CD4-positive, alpha-beta T cell treated with Interleukin-6 at 100 ng/mL for 8 hours (primary cell): ENCODE data around the gene PDE10A.
"Not testable (repeated sequence)": the region's sequence is repeated elsewhere in the genome, so short reads cannot be mapped to it uniquely, and the experiment has no call there.

Source experiments
- DNase-seq: peaks from one replicate; pipeline ENCODE4 v3.0.0-alpha.2; 2020; ENCODE audit warnings: mixed read lengths, low spot score

PDE10A gene

DNA sequence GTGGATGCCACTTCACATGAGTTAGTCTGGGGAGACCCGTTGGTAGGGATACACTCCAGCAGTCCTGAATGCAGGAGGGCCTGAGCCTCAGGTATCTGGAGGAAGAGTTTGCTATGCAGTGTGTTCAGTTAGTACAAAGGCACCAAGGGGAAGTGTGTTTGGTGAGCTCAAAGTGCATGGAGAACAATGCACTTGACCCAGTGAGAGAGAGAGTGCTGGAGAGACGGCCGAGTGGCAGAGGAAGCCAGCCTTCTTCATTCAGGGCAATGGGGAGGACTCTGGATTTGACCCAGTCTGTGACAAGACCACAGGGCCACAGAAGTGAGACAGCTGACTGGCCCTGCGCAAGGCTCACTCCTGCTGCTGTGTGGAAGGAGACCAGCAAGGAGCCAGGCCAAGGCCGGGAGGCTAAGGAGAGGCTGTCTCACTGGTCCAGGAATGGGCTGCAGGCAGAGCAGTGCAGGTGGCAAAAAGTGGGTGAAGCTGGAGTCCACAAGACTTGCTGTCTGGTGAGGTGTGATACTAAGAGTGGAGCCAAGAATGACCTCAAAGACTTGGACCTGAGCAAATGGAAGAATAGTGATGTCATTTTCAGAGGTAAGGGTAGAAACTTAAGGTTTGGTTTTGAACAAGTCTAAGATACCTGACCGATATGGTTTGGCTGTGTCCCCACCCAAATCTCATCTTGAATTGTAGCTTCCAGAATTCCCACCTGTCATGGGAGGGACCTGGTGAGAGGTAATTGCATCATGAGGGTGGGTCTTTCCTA lies 38.0 kb downstream of the PDE10A start:
- no peak for DNase-seq

DNA sequence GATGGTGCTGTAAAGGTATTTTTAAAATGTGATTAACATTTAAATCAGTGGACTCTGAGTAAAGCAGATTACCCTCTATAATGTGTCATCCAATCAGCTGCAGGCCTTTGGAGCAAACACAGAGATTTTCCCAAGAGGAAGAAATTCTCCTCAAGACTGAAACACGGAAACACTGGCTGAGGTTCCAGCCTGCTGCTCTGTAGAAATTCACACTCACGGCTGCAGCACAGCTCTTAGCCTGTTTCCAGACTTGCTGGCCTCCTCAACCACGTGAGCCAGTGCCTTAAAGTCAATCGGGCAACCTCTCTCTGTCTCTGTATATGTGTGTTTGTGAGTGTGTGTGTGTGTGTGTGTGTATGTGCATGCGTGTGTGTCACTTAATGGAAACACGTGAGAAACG lies 41.1 kb downstream of the PDE10A start:
- DNase-seq, result no peak

DNA sequence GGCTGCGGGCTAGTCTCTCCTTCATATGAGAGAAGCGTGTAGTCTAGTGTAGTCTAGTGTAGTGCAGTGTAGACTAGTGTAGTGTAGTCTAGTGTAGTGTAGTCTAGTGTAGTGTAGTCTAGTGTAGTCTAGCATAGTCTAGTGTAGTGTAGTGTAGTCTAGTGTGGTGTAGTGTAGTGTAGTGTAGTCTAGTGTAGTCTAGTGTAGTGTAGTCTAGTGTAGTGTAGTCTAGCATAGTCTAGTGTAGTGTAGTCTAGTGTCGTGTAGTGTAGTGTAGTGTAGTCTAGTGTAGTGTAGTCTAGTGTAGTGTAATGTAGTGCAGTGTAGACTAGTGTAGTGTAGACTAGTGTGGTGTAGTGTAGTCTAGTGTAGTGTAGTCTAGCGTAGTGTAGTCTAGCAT lies 44.1 kb downstream of the PDE10A start:
- DNase-seq, result not testable (repeated sequence)

DNA sequence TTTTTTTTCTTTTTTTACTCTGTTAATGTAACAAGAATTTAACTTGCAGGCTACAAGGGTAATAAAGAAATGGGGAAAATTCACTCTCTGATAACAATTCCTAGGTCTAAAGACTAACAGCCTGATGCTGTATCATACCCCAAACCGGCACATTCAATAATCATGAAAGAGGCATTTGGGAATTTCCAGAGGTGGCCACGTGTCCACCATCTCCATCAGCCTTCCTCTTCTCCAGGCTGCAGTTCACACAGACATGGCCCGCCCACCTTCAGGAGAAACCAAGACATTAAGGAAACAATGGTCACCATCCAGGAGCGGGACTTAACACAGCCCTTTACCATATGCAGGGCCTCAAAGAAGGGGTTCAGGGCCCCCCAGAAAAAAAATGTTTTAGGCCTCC lies 44.8 kb downstream of the PDE10A start:
- no peak for DNase-seq

DNA sequence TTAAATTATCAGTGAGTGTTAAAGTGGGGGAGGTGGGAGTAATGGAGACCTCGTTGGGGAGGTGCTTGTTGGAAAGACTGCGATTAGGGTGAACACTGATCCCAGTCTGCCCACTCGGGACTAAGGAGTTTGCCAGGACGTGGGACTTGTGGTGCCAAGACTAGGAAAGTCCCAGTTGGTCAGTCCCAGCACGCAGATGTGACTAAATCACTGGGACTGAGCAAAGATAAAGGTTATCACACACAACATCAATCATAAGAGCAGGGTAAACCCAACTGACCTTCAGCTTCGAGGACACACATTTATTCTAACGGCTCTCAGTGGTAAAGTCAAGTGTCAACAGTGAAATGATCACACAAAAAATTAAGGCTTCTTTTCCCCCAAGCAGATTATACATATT lies 45.5 kb downstream of the PDE10A start:
- no peak for DNase-seq

DNA sequence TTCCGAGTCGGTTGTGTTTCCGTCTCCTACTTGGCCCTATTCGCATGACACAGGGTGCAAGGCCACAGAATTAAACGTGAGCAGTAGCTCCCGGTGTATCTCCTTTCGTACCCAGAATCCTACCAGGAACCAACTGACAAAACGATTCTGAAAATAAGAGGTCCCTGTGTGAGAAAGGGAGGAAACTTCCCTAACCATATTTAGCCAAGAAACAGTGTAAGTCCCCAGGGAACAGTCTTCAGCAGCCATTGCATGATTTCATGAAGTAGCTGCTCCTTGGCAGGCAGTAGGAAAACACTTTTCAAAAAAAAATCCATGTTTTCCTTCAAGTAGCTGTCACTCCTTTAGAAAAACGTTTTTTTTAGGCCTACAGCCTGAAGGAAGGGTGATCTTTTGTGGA lies 46.9 kb downstream of the PDE10A start:
- no peak for DNase-seq

DNA sequence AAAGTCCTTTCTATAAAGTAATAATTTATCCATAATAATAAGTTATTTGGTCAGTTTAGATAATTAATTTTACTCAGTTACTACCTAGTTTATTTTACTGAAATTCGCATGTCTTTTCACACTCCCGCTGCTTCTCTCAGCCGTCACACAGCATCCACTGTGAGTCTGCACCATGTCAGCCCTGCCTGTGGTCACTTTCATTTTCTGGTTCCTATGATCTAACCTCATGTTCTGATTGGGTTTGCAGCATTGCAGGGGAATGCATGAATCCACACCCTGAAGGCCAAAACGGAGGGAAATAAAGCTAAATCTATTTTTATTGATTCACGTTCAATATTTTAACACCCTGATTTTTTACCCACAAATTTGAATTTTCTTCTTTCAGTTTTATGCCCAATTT lies 47.4 kb downstream of the PDE10A start:
- DNase-seq, result no peak

DNA sequence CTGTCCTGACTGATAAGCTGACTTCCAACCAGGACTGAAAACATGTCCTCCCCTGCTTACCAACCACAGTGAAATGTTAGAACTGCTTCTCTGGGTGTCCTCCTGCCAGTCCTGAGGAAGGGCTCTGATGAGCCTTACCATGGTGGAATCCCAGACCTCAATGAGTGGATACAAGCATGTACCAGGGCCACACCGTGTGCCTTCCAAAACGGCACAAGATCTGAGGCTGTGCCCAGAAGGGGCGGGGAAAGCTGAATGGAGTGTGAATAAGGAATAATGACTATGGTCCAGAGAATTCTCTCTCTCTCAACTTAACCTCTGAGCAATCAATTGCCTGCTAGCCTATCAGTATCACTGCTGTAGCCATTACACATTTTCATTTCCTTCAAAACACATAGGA lies 51.7 kb downstream of the PDE10A start:
- no peak for DNase-seq

DNA sequence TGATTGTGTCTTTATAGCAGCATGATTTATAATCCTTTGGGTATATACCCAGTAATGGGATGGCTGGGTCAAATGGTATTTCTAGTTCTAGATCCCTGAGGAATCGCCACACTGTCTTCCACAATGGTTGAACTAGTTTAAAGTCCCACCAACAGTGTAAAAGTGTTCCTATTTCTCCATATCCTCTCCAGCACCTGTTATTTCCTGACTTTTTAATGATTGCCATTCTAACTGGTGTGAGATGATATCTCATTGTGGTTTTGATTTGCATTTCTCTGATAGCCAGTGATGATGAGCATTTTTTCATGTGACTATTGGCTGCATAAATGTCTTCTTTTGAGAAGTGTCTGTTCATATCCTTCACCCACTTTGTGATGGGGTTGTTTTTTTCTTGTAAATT lies 54.5 kb downstream of the PDE10A start:
- not testable (repeated sequence) for DNase-seq

DNA sequence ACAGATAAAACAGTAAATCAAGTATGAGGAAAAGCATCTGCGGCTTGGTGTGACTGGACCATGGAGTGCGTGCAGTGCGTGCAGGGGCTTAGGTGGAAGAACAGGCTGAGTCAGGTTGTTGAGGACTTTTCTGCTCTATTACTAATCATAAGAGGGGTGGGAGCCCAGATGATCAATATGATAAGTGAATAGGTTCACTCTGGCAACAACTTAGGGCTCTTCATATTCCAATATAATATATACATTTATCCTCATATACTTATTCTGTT lies 56.4 kb downstream of the PDE10A start:
- no peak for DNase-seq

DNA sequence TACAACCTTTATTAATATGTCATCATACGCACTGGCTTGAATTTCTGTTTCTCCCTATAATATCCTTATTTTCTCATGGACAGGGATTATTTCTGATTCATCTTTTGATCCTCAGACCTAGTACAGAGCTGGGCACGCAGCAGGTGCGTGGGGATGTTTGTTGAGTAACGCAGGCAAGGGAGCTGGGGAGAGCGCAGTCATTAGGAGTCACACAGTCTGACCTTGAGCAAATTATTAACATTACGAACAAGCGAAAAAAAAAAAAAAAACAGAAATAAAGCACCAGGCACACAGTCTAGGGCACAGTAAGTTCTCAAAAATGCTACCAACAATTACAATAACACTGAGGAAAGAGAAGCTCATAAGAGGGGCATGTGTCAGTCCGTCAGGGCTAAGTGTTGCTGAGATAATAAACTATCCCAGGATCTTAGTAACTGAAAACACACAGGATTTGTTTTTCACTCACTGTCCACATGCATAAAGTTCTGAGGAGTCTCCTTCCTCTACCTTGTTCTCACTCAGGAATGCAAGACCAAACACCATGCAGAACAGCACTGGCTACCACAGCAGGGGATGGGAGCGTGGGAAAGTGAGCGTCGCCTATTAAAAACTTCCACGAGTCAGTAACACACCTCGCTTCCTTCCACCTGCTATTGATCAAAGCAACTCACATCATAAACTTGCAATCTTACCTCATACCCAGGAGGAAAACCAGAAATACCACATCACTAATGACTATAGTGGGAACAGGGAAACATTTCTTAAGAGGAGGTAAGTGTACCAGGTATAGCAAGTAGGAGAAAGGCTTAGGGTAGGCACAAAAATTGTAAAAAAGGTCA lies 56.9 kb downstream of the PDE10A start:
- DNase-seq, result no peak

DNA sequence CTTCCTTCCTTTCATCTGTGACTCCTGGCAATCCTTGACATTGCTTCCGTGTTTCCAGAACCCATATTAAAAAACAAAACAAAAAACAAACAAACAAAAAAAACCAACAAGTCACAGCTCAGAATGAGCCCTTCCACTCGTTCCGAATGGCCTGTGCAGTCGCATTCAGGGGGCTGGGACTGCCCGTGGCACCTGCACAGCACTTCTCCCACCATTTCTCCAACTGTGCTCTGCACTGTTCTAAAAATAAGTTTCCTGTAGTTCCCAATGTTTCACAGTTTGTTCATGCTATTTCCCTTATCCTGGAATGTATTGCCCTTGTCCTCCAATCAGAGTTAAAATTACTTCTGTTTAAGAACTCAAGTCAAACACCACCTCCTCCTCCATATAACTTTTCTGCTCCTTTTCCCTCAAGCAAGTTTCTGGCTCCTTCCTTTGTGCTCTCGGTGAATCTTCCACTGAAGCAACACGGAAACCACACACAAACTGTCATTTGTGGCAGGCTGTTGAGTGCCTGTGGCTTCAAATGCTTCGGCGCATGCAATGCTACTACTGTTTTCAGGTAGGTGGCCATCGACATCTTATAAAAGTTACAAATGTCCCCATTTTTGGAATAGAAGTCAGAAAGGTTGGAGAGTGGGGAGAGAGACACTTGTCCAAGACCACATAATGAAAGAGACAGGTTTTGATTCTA lies 57.7 kb downstream of the PDE10A start:
- DNase-seq, result no peak

DNA sequence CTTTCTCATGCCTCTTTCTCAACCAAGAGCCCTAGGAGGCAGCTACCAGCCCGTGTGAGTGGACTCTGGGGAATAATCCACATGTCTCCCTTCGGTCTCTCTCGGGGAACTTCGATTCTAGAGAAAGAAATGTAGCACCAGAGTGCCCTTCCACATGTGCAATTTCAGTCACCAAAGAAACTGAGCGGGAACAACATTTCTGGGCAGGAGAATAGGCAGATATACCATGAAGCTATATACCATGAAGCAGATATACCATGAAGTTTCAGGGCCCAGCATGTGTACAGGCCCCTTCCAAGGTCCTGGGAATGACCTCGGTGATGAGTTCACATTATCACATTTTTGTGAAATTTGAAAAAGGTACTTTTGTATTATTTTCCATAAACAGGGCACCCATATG lies 60.8 kb downstream of the PDE10A start:
- DNase-seq, result no peak

DNA sequence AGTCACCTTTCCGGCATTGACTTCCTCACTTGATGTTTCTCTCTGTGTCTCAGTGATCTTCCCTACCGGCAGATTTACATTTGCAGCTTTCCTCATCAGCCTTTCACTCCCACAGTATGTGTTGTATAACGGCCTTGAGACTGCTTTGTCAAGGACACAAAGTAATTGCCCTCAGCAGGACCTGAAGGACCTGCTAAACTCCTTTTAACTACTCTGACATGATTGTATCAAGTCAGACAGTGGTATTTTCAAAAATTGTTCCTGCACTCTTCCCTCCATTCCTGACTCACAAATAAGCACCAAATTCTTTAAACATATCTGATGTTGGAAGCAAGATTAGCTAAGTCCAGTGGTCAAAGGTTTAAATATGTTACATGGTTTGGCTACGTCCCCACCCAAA lies 62.4 kb downstream of the PDE10A start:
- DNase-seq, result no peak

DNA sequence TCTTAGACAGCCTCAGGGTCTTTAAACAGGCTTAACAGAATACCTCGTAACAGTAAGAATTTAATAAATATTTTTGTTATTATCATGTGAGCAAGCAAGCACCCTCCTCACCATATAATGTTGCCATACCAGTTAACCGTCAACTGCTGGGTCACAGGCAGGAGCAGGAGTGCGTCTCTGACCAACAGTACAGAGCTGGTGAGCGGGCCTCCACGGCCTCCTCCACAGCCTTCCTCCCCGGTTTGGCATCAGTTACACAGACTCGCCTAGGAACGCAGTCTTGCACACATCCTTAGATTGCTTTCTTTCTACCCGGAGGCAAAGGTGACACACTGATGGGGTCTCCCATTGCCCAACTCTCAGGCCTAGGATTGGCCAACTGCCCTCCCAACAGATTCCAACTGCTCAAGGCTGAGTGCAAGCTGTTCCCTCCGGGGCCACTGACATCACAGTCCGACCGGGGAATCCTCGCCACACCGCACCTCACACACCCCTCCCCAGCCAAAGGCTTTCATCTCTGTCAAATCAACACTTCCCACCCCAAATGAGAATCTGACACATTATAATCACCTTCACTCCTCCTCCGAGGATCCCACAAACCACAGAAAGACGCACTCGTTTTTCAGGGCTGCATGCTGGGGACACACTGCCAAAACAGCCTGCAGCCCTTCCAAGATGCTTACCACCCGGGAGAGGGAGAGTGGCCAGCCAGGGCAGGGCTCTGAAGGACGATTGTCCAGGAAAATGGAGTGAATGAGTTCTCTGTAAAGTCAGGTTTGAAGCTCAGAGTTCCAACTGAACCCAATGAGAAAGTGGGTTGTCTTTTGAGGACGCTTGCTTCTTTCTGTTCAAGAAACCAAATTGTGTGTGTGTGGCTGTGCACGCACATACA lies 63.2 kb downstream of the PDE10A start:
- no peak for DNase-seq

DNA sequence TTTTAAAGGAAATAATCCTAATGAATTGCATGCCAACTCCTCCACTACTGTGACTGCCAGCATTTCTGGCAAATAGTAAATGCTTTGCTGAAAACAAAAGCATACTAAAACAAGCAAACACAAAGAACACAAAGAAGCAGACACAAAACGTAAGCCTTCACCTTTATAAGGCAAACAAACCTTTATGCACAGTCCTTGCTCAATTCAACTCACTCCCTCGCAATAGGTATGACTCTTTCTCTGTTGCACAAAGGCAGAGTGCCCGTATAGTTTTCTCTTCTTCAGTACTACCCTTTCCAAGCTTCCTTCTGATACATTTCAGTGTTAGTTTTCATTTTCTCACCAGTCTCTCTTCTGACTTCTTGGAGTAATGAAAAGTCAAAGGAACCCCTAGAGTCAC lies 63.9 kb downstream of the PDE10A start:
- no peak for DNase-seq

DNA sequence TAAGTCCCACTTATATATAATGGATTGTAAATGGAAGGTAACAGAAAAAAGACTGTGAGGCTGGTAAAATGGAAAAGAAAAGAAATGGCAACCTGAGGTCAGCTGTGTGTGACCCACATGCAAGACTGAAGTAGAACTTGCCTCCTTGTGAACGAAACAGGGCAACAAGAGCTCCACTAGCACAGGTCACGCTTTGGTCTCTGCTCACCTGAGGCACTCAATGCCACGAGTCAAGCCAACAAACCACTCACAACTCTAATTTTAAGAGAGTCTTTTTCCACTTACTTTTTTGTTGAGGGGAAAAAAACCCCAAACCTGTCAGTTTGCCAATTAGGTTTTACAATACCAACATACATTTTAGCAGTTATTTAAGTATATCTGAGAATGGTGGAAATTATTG lies 65.2 kb downstream of the PDE10A start:
- DNase-seq, result no peak

DNA sequence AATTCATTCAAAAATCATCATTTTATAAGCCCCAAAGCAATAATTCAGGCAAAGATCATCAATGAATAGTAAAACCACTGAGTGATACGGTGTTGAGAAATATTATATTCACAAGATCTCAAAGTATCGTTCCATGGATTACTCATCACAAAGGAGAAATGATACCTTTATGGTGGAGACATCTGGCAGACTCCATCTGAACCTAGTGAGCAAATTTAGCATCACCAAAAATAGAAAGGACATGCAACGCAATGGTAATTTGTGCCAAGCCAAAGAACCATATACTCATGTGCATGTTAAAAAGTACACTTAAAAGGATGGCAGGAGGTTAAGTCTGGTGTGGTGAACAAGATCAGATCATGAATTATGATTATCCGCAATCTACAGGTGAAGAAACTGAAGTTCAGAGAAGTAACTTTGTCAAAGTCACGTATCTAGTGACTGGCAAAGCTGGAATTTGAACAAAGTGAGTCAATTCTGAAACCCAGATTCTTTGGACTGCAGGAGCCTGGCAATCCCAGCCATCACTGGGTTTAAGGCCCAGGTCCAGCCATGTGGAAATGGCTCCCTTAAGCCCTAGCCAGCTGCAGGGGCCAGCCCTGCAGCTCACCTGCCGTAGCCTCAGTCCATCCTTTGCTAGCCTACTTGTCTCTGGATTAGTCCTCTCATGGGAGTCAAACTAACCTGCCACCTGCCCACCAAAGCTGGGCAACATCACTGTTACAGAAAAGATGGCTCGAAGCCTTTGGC lies 68.3 kb downstream of the PDE10A start:
- DNase-seq, result no peak

DNA sequence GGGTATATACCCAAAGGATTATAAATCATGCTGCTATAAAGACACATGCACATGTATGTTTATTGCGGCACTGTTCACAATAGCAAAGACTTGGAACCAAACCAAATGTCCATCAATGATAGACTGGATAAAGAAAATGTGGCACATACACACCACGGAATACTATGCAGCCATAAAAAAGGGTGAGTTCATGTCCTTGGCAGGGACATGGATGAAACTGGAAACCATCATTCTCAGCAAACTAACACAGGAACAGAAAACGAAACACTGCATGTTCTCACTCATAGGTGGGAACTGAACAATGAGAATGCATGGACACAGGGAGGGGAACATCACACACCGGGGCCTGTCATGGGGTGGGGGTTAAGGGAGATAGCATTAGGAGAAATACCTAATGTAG lies 70.1 kb downstream of the PDE10A start:
- DNase-seq, result not testable (repeated sequence)

DNA sequence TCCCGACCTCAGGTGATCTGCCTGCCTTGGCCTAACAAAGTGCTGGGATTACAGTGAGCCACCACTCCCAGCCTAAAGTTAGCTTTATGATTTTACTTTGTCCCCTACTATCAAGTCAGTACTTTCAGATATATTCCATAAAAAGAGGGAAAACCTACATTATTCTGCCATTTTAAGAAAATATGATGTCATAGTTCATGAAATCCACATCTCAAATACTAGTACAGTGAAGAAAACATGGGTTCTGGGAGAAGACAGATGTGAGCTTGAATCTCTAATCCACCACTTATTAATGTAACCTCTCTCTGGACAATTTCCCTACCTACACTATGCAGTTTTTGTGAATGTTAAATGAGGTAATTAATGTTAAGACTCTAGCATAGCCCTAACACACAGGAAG lies 74.5 kb downstream of the PDE10A start:
- DNase-seq, result no peak

DNA sequence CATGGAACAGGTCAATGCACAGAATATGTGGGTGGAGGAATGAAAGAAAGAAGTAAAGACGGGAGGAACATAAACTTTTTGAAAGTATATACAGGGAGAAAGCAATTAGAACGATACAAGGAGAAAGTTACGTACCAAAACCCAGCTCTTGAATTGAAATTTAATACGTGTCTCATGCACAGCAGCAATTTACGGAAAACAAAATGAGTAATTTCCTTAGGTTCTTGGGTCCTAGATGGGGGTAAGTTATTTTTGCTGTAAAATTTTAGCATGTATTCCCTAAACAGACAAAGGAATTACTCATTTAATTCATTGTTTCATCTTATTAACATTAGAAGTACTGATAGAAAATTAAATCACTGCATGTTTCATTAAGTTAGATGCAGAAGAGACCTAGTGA lies 75.8 kb downstream of the PDE10A start:
- no peak for DNase-seq

DNA sequence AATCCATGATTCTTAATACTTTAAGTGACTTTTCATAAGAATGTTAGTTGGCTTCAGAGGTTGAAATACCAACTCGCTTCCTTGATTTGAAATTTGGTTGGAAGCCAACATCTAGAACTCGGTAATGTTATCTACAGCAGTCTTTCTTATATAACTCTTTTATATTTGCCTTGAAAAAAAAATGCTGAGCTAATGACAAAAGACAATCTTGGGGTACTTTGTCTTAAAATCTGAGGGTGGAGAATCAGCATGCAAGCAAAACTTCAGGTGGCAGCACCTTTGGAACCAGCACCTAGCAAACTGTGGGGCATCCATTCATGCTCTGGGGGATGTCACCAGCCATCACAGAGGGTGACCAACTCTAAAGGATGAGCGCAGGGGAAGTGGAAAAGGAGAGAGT lies 76.3 kb downstream of the PDE10A start:
- DNase-seq, result no peak
